SK-N-SH treated with all-trans-retinoic acid at 6 μM for 48 hours (cell line): ENCODE results near the gene AREG.

ENCODE experiments used
- ATAC-seq: fragments of 200-7000 bp; cut with Tn5 transposase; 3 replicates; pipeline ENCODE4 v1.9.1; 2020; ENCODE audit warnings: mild to moderate bottlenecking, moderate library complexity
- ARNTL ChIP-seq: fragments of 450-650 bp; formaldehyde crosslinking; IDR thresholded peaks from 2 replicates; pipeline ENCODE4 v1.5.0; 2020; ENCODE audit warnings: low read depth, mild to moderate bottlenecking, moderate library complexity, borderline replicate concordance
- BACH2 ChIP-seq: fragments of 250-450 bp; sonication (Bioruptor Pico); IDR thresholded peaks from 2 replicates; pipeline ENCODE4 v1.9.0; 2021; ENCODE audit warnings: mild to moderate bottlenecking, borderline replicate concordance
- CREB5 ChIP-seq: fragments of 250-450 bp; sonication (Bioruptor Pico); IDR thresholded peaks from 2 replicates; pipeline ENCODE4 v1.5.1; 2020; ENCODE audit warnings: low read depth, mild to moderate bottlenecking, moderate library complexity
- CSDC2 ChIP-seq: fragments of 250-450 bp; sonication (Bioruptor Pico); IDR thresholded peaks from 2 replicates; pipeline ENCODE4 v1.5.0; 2020; ENCODE audit warnings: mild to moderate bottlenecking, moderate library complexity
- ESRRG ChIP-seq: fragments of 250-450 bp; sonication (Bioruptor Pico); IDR thresholded peaks from 2 replicates; pipeline ENCODE4 v1.6.1; 2021; ENCODE audit warnings: mild to moderate bottlenecking
- GLIS3 ChIP-seq: fragments of 250-450 bp; sonication (Bioruptor Pico); IDR thresholded peaks from 2 replicates; pipeline ENCODE4 v1.5.0; 2020; ENCODE audit warnings: mild to moderate bottlenecking, moderate library complexity
- ISL1 ChIP-seq: fragments of 250-450 bp; sonication (Bioruptor Pico); IDR thresholded peaks from 2 replicates; pipeline ENCODE4 v2.1.2; 2022; ENCODE audit warnings: mild to moderate bottlenecking, moderate library complexity
- OSR1 ChIP-seq: fragments of 250-450 bp; sonication (Bioruptor Pico); IDR thresholded peaks from 2 replicates; pipeline ENCODE4 v1.8.0; 2022; ENCODE audit warnings: moderate library complexity, mild to moderate bottlenecking, inconsistent platforms
- PPARA ChIP-seq: fragments of 250-450 bp; sonication (Bioruptor Pico); IDR thresholded peaks from 2 replicates; pipeline ENCODE4 v1.5.0; 2020; ENCODE audit warnings: mild to moderate bottlenecking, borderline replicate concordance
- RARB ChIP-seq: fragments of 250-450 bp; sonication (Bioruptor Pico); IDR thresholded peaks from 2 replicates; pipeline ENCODE4 v1.8.0; 2021; ENCODE audit warnings: mild to moderate bottlenecking, moderate library complexity
- SNAI2 ChIP-seq: fragments of 250-450 bp; sonication (Bioruptor Pico); IDR thresholded peaks from 2 replicates; pipeline ENCODE4 v1.5.0; 2020; ENCODE audit warnings: mild to moderate bottlenecking, moderate library complexity
- TCF4 ChIP-seq: fragments of 250-450 bp; sonication (Bioruptor Pico); IDR thresholded peaks from 2 replicates; pipeline ENCODE4 v1.8.0; 2021; ENCODE audit warnings: mild to moderate bottlenecking, moderate library complexity, borderline replicate concordance
- ZC3H10 ChIP-seq: fragments of 250-450 bp; sonication (Bioruptor Pico); IDR thresholded peaks from 2 replicates; pipeline ENCODE4 v1.5.1; 2021; ENCODE audit warnings: mild to moderate bottlenecking, moderate library complexity
- ZFP3 ChIP-seq: fragments of 250-450 bp; sonication (Bioruptor Pico); IDR thresholded peaks from 2 replicates; pipeline ENCODE4 v1.5.0; 2020; ENCODE audit warnings: mild to moderate bottlenecking, moderate library complexity
- ZNF70 ChIP-seq: fragments of 450-650 bp; formaldehyde crosslinking; IDR thresholded peaks from 2 replicates; pipeline ENCODE4 v1.5.0; 2020; ENCODE audit warnings: mild to moderate bottlenecking, moderate library complexity
- ZNF8 ChIP-seq: fragments of 450-650 bp; formaldehyde crosslinking; IDR thresholded peaks from 2 replicates; pipeline ENCODE4 v1.5.0; 2020; ENCODE audit warnings: mild to moderate bottlenecking, moderate library complexity
- TF ChIP-seq, protein P1 (sequence below): fragments of 250-450 bp; sonication (Bioruptor Pico); IDR thresholded peaks from 2 replicates; pipeline ENCODE4 v1.5.1; 2021; ENCODE audit warnings: mild to moderate bottlenecking, moderate library complexity
- TF ChIP-seq, protein P2 (sequence below): fragments of 250-450 bp; sonication (Bioruptor Pico); IDR thresholded peaks from 2 replicates; pipeline ENCODE4 v1.8.0; 2020; ENCODE audit warnings: mild to moderate bottlenecking, moderate library complexity, borderline replicate concordance
- TF ChIP-seq, protein P3 (sequence below): fragments of 250-450 bp; sonication (Bioruptor Pico); IDR thresholded peaks from 2 replicates; pipeline ENCODE4 v1.5.0; 2020; ENCODE audit warnings: mild to moderate bottlenecking, moderate library complexity

Gene AREG

DNA sequence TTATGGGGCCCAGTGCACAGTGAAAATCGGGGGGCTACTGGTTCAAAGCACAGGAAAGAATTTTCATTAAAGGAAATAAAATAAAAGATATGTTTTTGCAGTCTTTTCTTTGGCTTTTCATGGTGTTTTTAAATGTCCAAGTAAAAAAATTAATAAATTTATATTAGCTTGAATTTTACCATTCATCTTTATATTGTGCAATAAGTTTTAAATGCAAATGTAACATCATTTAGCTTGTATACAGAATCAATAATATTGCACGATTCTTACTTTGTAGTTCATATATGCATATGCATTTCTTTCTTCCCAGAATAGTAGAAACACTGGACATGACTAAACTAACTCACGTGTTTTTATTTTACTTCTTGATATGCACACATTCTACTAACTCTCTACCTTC lies 31.0 kb downstream of the AREG start:
- ATAC-seq = no peak

DNA sequence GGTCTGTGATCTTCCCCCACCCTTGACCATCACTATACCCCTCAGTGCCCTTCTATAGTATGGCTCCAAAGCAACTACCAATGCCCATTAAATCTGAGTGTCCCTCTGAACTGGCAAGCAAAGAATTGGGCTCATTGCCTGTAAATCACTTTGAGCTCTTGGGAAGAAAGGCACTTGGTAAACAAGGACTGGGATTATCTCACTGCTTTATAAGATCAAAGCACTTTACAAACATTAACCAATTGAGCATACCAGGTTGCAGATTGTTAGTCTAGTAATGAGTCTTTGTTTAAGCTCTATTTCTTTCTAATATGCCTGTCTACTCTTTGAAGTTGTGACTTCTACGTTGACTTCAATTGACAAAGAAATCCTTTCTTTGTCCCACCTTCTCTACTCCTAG lies 34.1 kb downstream of the AREG start:
- TF ChIP-seq ZFP3 (no peak), ZNF70 (no peak), ARNTL (no peak), RARB (CRISPR knock-in tag) (no peak)
- TF ChIP-seq, all 23 proteins: peak for 0
- no peak for ATAC-seq

More for the DNA sequence above, 31.0 kb downstream of the AREG start:
- TF ChIP-seq BACH2 (CRISPR knock-in tag) (no peak), TCF4 (no peak), ZNF8 (CRISPR knock-in tag) (no peak), ISL1 (no peak), ZC3H10 (CRISPR knock-in tag) (no peak), CSDC2 (CRISPR knock-in tag) (no peak), GLIS3 (no peak), ESRRG (no peak), PPARA (no peak), SNAI2 (no peak), ZNF70 (no peak), CREB5 (CRISPR knock-in tag) (no peak), ARNTL (no peak)
- TF ChIP-seq, protein P1, sequence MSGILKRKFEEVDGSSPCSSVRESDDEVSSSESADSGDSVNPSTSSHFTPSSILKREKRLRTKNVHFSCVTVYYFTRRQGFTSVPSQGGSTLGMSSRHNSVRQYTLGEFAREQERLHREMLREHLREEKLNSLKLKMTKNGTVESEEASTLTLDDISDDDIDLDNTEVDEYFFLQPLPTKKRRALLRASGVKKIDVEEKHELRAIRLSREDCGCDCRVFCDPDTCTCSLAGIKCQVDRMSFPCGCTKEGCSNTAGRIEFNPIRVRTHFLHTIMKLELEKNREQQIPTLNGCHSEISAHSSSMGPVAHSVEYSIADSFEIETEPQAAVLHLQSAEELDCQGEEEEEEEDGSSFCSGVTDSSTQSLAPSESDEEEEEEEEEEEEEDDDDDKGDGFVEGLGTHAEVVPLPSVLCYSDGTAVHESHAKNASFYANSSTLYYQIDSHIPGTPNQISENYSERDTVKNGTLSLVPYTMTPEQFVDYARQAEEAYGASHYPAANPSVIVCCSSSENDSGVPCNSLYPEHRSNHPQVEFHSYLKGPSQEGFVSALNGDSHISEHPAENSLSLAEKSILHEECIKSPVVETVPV (CRISPR knock-in tag) = no peak
- TF ChIP-seq, protein P2, sequence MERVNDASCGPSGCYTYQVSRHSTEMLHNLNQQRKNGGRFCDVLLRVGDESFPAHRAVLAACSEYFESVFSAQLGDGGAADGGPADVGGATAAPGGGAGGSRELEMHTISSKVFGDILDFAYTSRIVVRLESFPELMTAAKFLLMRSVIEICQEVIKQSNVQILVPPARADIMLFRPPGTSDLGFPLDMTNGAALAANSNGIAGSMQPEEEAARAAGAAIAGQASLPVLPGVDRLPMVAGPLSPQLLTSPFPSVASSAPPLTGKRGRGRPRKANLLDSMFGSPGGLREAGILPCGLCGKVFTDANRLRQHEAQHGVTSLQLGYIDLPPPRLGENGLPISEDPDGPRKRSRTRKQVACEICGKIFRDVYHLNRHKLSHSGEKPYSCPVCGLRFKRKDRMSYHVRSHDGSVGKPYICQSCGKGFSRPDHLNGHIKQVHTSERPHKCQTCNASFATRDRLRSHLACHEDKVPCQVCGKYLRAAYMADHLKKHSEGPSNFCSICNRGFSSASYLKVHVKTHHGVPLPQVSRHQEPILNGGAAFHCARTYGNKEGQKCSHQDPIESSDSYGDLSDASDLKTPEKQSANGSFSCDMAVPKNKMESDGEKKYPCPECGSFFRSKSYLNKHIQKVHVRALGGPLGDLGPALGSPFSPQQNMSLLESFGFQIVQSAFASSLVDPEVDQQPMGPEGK (CRISPR knock-in tag) = no peak
- TF ChIP-seq, all 23 proteins: peak for 0

- no peak for ATAC-seq
Observed at GRCh38 chr4:74480267-74480666, 35.3 kb downstream of the AREG start.

More at GRCh38 chr4:74480267-74480666, 35.3 kb downstream of the AREG start:
- TF ChIP-seq BACH2 (CRISPR knock-in tag) (no peak), PPARA (no peak), CREB5 (CRISPR knock-in tag) (no peak), ZC3H10 (CRISPR knock-in tag) (no peak), ZNF70 (no peak), ZNF8 (CRISPR knock-in tag) (no peak), OSR1 (CRISPR knock-in tag) (no peak), TCF4 (no peak), SNAI2 (no peak), ARNTL (no peak), CSDC2 (CRISPR knock-in tag) (no peak), GLIS3 (no peak)
- TF ChIP-seq, protein P2 (CRISPR knock-in tag) = no peak
- TF ChIP-seq, protein P3, sequence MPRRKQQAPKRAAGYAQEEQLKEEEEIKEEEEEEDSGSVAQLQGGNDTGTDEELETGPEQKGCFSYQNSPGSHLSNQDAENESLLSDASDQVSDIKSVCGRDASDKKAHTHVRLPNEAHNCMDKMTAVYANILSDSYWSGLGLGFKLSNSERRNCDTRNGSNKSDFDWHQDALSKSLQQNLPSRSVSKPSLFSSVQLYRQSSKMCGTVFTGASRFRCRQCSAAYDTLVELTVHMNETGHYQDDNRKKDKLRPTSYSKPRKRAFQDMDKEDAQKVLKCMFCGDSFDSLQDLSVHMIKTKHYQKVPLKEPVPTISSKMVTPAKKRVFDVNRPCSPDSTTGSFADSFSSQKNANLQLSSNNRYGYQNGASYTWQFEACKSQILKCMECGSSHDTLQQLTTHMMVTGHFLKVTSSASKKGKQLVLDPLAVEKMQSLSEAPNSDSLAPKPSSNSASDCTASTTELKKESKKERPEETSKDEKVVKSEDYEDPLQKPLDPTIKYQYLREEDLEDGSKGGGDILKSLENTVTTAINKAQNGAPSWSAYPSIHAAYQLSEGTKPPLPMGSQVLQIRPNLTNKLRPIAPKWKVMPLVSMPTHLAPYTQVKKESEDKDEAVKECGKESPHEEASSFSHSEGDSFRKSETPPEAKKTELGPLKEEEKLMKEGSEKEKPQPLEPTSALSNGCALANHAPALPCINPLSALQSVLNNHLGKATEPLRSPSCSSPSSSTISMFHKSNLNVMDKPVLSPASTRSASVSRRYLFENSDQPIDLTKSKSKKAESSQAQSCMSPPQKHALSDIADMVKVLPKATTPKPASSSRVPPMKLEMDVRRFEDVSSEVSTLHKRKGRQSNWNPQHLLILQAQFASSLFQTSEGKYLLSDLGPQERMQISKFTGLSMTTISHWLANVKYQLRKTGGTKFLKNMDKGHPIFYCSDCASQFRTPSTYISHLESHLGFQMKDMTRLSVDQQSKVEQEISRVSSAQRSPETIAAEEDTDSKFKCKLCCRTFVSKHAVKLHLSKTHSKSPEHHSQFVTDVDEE (CRISPR knock-in tag) = no peak
